ENCODE results near the gene PHAF1. TPM values are rescaled to one million over a fixed set of nuclear protein-coding genes. Genes with fewer than 3 reads are reported as not detected.

The PHAF1 gene
- total and polyA plus RNA-seq, 2 of the 8 experiments (the other 6 are each of a cell fraction or from before 2014, with no cell fraction given), result 18.6 to 26.4 TPM

DNA sequence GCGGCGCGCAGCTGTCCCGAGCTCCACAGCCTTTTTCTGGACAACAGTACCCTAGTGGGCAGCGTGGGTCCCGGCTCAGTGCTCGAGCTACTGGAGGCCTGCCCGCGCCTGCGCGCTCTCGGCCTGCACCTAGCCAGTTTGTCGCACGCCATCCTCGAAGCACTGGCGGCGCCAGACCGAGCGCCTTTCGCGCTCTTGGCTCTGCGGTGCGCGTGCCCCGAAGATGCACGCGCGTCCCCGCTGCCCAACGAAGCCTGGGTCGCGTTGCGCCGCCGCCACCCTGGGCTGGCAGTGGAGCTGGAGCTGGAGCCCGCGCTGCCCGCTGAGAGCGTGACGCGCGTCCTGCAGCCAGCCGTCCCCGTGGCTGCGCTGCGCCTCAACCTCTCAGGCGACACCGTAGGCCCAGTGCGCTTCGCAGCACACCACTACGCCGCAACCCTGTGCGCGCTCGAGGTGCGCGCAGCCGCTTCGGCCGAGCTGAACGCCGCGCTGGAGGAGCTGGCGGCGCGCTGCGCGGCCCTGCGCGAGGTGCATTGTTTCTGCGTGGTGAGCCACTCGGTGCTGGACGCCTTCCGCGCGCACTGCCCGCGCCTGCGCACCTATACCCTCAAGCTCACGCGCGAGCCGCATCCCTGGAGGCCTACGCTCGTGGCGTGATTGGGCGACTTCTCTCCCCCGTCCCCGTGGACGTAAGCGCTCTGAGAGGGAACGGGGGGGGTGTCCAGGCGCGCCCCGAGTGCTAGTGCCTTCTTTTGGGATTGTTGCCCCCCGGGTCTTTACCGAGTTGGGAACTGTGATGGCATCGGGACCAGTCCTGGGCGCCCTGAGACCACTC lies 53.6 kb downstream of the PHAF1 start (continued):
- TF ChIP-seq, protein P1, sequence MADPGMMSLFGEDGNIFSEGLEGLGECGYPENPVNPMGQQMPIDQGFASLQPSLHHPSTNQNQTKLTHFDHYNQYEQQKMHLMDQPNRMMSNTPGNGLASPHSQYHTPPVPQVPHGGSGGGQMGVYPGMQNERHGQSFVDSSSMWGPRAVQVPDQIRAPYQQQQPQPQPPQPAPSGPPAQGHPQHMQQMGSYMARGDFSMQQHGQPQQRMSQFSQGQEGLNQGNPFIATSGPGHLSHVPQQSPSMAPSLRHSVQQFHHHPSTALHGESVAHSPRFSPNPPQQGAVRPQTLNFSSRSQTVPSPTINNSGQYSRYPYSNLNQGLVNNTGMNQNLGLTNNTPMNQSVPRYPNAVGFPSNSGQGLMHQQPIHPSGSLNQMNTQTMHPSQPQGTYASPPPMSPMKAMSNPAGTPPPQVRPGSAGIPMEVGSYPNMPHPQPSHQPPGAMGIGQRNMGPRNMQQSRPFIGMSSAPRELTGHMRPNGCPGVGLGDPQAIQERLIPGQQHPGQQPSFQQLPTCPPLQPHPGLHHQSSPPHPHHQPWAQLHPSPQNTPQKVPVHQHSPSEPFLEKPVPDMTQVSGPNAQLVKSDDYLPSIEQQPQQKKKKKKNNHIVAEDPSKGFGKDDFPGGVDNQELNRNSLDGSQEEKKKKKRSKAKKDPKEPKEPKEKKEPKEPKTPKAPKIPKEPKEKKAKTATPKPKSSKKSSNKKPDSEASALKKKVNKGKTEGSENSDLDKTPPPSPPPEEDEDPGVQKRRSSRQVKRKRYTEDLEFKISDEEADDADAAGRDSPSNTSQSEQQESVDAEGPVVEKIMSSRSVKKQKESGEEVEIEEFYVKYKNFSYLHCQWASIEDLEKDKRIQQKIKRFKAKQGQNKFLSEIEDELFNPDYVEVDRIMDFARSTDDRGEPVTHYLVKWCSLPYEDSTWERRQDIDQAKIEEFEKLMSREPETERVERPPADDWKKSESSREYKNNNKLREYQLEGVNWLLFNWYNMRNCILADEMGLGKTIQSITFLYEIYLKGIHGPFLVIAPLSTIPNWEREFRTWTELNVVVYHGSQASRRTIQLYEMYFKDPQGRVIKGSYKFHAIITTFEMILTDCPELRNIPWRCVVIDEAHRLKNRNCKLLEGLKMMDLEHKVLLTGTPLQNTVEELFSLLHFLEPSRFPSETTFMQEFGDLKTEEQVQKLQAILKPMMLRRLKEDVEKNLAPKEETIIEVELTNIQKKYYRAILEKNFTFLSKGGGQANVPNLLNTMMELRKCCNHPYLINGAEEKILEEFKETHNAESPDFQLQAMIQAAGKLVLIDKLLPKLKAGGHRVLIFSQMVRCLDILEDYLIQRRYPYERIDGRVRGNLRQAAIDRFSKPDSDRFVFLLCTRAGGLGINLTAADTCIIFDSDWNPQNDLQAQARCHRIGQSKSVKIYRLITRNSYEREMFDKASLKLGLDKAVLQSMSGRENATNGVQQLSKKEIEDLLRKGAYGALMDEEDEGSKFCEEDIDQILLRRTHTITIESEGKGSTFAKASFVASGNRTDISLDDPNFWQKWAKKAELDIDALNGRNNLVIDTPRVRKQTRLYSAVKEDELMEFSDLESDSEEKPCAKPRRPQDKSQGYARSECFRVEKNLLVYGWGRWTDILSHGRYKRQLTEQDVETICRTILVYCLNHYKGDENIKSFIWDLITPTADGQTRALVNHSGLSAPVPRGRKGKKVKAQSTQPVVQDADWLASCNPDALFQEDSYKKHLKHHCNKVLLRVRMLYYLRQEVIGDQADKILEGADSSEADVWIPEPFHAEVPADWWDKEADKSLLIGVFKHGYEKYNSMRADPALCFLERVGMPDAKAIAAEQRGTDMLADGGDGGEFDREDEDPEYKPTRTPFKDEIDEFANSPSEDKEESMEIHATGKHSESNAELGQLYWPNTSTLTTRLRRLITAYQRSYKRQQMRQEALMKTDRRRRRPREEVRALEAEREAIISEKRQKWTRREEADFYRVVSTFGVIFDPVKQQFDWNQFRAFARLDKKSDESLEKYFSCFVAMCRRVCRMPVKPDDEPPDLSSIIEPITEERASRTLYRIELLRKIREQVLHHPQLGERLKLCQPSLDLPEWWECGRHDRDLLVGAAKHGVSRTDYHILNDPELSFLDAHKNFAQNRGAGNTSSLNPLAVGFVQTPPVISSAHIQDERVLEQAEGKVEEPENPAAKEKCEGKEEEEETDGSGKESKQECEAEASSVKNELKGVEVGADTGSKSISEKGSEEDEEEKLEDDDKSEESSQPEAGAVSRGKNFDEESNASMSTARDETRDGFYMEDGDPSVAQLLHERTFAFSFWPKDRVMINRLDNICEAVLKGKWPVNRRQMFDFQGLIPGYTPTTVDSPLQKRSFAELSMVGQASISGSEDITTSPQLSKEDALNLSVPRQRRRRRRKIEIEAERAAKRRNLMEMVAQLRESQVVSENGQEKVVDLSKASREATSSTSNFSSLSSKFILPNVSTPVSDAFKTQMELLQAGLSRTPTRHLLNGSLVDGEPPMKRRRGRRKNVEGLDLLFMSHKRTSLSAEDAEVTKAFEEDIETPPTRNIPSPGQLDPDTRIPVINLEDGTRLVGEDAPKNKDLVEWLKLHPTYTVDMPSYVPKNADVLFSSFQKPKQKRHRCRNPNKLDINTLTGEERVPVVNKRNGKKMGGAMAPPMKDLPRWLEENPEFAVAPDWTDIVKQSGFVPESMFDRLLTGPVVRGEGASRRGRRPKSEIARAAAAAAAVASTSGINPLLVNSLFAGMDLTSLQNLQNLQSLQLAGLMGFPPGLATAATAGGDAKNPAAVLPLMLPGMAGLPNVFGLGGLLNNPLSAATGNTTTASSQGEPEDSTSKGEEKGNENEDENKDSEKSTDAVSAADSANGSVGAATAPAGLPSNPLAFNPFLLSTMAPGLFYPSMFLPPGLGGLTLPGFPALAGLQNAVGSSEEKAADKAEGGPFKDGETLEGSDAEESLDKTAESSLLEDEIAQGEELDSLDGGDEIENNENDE (IDR thresholded peaks at IDR 0.05; ENCODE audit: insufficient replicate concordance, low read length), result no peak
- TF ChIP-seq SUZ12 (IDR thresholded peaks at IDR 0.05; ENCODE audit: low read length) (peak; percentile 97), CHD2 (IDR thresholded peaks at IDR 0.05; ENCODE audit: low read length) (no peak), CTBP2 (IDR thresholded peaks at IDR 0.05; ENCODE audit: borderline replicate concordance, insufficient read depth, insufficient read length, low read length) (no peak), SIRT6 (IDR thresholded peaks at IDR 0.05; ENCODE audit: low read length) (no peak), GABPA (IDR thresholded peaks at IDR 0.05; ENCODE audit: borderline replicate concordance, insufficient read depth, low read length) (no peak), TBP (IDR thresholded peaks at IDR 0.05; ENCODE audit: low read depth, low read length) (no peak), POLR2A (IDR thresholded peaks at IDR 0.05; ENCODE audit: control extremely low read depth in 1 of 2, low read depth in 2 of 2, low read length in 2 of 2) (no peak), KDM5A (IDR thresholded peaks at IDR 0.05; ENCODE audit: low read length) (no peak), SAP30 (IDR thresholded peaks at IDR 0.05; ENCODE audit: insufficient read depth, insufficient replicate concordance, low read length) (no peak), TAF1 (IDR thresholded peaks at IDR 0.05; ENCODE audit: low read depth, low read length) (no peak)

Measured in H1 (cell line).